Activated CD4-positive, CD25-positive, alpha-beta regulatory T cell treated with anti-CD3 and anti-CD28 coated beads, Interleukin-2, amount 50 U/mL, for 16 hours (primary cell): ENCODE data around the gene RETREG2.

Experiments used
- DNase-seq: peaks from one replicate; pipeline ENCODE4 v3.0.0-alpha.2; 2020; ENCODE audit warnings: low read depth, low spot score

The RETREG2 gene

GRCh38 chr2:219214786-219215185 lies 36.7 kb downstream of the RETREG2 start:
- no peak for DNase-seq

- no peak for DNase-seq
Observed at GRCh38 chr2:219215871-219216534, 37.9 kb downstream of the RETREG2 start.

- DNase-seq: no peak
Observed at GRCh38 chr2:219216535-219216915, 38.5 kb downstream of the RETREG2 start.

DNA sequence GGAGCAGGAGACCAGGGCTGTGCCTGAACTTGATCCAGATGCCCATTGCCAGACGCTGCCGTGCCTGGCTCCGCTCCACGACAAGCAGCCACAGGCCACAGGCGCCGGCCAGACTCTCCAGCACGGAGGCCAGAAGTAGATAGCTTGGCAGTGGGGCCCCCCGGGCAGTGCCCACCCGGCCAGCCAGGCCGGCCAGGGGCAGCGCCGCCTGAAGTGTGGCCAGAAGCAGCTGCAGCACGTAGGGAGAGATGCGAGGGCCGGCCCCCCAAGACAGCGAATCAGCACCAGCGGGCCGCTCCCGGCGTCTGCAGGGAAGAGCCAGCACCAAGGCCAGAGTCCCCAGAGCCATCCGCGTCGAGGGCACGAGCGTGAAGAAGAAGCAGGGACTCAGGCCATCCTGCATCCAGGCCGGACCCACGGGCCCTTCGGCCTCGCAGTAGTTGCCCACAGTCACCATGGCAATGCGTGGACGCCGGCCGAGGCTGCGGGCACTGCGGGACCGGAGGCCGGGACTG lies 40.2 kb downstream of the RETREG2 start:
- DNase-seq: no peak

DNA sequence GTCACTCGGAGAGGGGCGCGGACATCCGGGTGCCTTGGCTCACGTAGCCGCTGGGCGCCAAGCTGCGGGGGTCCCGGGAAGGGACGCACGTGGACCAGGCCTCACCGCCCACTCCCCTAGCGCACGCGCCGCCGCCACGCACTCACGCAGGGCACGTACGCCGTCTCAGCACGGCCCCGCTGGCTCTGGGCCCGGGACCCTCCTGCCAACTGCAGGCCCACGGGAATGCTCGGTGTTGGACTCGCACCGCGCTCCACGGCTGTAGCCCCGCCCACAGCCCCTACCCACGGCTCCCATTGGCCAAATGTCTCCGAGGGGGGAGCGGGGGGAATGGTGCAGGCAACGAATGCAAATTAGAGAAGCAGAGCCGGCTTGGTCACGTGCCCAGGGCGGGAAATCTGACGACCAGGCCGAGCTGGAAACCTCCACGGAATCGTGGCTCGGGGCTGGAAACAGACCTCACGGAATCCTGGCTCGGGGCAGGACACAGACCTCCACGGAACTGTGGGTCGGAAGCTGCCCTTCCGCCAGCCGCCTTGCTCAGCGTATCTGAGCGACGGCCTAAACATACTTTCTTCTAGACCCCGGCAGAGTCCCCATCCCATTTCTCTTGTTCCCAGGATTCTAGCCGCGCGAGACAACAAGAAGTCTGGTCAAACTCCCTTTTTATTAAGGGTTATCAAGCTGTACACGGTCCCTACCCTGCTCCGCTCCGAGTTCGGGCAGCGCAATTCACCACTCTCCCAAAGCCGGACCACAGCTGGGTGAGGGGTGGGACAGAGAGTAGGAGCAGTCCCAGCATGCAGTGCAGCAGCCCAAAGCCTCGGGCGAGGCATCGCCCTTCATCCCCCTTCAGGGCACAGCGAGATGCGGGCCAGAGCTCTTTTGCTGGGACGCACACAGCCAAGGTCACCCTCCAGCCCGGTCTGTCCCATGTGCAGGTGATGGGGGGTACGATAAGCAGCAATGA lies 40.9 kb downstream of the RETREG2 start, which contains the start of gene ABCB6:
Gene ABCB6, minus strand, starts transcription at position 227 of the 970 bp plus-strand sequence. CDS start 285 bp downstream, outside the sequence.
- peak; percentile 82 for DNase-seq

GRCh38 chr2:219219784-219220532 lies 41.9 kb downstream of the RETREG2 start:
- no peak for DNase-seq

DNA sequence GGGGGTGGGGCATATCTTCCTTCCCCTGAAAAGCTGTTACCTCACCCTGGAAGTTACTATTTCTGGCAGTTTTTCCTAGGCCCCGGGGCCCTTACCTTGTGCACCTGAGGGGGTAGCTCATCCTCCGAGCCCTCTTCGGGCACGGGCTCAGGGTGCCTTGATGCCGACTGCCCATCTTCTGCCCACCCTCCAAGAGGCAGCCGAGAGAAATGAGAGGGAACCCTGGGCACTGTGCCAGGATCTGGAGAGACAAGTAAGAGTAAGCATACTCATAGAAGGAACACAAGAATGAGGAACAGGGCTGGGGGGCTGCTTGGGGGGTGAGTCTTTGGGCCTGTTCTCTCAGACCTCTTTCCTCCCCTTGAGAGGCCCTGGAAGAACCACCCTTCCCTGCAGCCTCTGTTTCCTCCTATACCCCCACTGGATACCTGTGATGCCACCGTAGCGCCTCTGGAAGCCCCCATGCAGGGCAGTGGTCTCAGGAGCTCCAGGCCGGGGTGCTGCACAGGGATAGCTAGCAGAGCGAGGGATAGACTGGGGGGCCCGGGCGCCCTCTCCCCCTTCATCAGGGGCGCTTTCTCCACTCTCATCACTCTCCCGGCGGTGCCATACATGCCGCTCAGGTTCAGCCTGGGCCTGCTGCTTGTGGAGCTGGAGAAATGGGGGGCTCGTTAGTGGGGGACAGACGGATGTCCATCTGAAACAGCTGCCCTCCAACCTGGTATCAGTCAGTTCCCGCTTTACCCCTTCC lies 42.8 kb downstream of the RETREG2 start:
- no peak for DNase-seq

GRCh38 chr2:219221957-219222518 lies 44.0 kb downstream of the RETREG2 start:
- DNase-seq: no peak

DNA sequence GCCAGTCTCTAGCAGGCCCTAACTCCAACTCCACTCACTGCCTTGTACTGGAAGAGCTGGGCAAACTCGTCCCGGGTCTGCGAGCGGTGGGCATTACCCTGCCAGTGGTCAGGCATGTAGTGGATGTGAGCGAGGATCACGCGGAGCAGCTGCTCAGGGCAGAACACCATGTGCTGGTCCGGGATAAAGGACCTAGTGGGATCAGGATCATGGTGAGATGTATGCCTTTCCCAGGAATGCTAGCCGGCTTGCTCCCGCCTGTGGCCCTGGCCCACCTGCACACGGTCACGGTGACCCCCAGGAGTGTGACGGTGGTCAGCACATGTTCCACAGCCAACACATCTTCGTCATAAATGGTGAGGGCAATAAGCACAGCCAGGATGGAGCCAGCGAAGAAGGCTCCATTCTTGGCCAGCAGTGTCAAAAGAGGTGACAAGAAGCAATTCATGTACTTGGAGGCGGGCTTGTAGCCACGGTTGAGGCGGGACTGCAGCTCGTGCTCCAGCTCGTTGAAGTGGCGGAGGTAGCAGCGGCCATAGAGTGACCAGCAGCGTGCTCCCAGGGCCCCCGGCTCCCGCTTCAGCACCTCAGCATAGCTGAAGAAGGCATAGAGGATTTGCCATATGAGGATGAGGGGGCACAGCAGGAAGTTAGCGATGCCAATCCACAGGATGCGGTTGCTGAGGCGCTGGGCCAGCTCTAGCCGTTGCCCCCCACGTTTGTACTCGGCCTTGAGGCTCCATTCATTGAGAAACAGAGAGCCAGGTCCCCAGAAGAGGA lies 45.9 kb downstream of the RETREG2 start:
- DNase-seq: no peak

DNA sequence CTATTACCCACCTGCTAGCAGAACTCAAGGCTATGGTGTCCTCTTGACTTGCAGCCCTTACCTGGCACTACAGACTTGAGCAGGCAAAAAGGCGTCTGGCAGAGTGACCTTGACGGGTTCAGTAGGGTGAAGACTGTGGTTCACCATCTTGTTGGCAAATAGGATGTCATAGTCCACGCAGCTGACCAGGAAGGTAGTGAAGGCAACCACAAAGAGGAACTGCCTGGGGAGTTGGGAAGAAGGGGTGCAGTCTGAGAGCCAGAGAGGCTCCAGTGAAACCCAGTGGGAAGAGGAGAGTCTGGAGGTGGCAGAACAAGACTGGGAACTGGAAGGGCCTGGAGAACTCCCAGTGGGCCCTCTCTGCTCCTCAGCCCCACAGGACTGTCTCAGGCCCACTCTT lies 47.3 kb downstream of the RETREG2 start:
- no peak for DNase-seq

DNA sequence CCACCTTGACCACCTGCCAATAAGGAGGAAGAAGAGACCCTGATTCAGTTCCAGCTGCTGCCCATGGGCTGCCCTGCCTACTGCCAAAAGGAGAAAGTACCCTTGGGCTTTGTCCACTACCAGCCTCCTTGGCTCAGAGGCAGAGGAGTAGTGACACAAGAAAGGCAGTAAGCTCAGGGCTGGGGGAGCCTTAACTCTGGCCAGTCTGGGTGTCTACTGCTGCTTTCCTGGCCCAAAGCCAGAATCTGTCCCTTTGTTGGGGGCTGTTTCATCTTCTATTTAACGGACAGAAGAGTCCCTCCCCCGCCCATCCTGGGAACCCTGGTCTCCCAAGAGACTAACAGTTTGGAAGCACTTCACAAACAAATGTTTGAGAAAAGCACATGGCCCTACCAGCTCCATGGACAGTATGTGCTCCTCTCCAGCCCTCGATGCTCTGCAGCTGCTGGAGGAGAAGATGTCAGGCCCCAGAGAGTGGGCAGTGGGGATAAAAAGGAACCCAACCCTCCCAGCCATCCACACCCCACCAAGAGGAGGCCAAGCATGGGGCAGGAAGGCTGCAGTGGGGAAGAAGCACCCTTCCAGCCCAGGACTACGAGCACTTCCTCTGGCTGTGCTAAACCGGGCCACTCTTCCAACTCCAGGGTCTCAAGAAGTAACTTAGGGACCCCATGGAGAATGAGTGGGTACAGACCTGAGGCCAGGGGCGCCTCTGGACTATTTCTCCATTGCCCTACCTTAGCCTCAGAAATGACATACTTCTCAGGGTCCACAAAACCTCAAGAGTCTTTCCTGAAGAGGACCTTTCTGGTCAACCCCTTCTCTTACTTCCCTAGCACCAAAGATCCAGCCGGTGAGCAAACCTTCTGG lies 50.2 kb downstream of the RETREG2 start:
- no peak for DNase-seq

GRCh38 chr2:219228911-219229304 lies 50.8 kb downstream of the RETREG2 start:
- no peak for DNase-seq

- DNase-seq: peak; percentile 98
Observed at GRCh38 chr2:219229305-219230058, 51.4 kb downstream of the RETREG2 start, which contains the start of the genes ANKZF1 and ATG9A. ANKZF1 (plus strand) TSS chr2:219229806; CDS start chr2:219230258, 452 bp downstream. ATG9A (minus strand) TSS chr2:219229636; CDS start chr2:219228024, 1,612 bp downstream.

DNA sequence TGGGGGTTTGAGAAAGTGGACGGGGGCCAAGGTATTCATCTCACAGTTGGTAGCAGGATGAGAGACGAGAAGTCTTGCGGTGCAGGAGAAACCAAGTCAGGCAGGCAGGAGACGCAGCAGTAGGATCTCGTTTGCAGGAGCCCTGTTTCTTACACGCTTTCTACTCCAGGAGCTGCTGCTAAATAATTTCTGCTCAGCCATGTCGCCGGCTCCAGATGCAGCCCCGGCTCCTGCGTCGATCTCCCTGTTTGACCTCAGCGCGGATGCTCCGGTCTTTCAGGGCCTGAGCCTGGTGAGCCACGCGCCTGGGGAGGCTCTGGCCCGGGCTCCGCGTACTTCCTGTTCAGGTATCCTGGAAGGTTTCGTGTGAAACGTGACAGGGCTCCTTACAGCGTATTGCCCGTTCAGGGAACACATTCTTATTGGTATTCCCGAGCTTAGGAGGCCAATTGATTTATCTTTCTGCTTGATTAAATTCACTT lies 52.0 kb downstream of the RETREG2 start:
- no peak for DNase-seq

GRCh38 chr2:219234331-219234730 lies 56.3 kb downstream of the RETREG2 start:
- DNase-seq: no peak
